CD4-positive, alpha-beta T cell treated with Interleukin-4 for 1 hour (primary cell): Measurements from ENCODE around the gene GNPTAB.
"Not testable (repeated sequence)": the region's sequence is repeated elsewhere in the genome, so short reads cannot be mapped to it uniquely, and the experiment has no call there.

ENCODE experiments used
- DNase-seq, 2 donors: peaks; one replicate each; pipeline ENCODE4 v3.0.0-alpha.2; 2020 to 2022

The GNPTAB gene

DNA sequence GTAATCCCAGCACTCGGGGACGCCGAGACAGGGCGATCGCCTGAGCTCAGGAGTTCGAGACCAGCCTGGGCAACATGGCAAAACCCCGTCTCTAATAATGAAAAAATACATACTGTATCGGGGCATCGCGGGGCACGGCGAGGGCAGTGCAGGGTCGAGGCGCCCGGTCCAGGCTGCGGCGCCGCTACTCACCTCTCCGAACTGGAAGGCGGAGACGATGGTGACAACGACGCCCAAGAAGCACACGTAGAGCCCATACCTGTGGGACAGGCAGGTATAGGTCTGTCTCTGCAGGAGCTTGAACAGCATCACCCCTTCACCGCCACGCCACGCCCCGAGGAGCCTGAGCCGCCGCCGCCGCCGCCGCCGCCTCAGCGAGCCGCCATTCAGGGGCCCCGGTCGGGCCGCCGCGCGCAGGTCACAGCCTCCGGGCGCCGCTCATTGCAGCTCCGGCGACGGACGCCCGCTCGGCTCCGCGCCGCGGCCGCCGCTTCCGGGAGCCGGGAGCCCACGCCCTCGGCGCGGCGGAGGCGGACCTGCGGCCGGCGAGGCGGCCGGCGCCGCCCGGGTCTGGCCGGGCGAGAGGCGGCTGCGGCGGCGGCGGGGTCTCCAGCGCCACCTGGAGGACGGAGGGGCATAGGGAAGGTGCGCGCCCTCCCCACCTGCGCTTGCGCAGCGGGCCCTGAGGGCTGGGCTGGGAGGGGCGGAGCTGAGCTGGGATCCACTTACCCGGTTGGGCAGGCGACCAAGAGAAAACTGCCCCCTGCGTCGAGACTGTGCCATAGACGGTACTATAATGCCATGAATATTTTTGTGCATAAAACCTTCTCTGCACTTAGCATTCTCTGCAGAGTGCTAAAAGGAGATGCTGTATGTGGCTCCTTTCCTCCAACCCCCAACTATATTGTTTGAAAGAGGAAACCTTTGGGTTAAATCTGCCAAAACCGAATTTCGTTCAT lies at the start of gene GNPTAB:
Gene GNPTAB (minus strand): TSS at position 593 of the 959 bp plus-strand sequence. CDS start 284 bp downstream, at position 309.
- DNase-seq, result peak; percentile 96 to 97

DNA sequence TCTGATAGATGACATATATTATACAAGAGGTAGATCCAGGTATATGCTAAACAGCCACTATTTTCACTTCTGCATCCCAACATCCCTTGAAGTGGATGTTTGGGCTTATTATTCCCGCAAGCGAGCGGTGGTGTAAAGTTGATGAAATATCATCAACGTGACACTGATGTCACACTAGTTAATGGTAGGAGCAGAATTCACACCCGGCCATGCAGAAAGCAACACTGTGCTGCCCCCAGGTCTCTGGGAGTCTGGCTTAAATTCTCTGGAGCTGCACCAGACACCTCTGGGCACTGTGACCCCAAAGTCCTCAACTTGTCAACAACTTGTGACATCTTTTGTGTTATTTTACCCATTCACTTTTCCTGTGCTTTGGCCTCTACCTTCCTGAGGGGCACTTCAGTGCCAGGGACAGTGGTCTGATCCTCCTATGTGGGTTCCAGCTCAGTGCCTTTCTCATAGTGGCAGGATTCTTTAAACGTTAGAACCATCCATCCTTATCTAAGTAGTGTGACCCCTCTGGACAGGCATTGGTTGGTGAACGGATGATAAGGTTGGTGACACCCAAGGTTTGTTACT lies 47.6 kb upstream of the GNPTAB start:
- DNase-seq, result peak in 1 of 2 donors; percentile 9

DNA sequence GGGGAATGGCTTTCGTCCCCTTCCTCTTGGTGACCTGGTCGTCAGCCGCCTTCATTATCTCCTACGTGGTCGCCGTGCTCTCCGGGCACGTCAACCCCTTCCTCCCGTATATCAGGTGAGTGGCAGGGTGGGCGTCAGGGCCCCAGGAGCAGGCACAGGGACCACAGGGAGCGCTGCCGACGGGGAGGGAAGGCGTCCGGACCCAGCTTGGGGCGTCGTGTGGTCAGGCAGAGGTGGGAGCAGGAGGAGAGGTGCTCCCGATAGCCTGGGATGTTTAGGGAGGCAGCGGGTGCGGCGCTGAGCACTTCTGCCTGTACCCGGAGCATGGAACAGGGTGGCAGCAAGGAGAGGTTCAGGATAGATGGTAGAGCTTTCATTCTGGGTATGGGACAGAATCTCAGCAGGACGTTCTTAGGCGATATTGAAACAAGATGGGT lies 47.1 kb upstream of the GNPTAB start:
- DNase-seq, result no peak

DNA sequence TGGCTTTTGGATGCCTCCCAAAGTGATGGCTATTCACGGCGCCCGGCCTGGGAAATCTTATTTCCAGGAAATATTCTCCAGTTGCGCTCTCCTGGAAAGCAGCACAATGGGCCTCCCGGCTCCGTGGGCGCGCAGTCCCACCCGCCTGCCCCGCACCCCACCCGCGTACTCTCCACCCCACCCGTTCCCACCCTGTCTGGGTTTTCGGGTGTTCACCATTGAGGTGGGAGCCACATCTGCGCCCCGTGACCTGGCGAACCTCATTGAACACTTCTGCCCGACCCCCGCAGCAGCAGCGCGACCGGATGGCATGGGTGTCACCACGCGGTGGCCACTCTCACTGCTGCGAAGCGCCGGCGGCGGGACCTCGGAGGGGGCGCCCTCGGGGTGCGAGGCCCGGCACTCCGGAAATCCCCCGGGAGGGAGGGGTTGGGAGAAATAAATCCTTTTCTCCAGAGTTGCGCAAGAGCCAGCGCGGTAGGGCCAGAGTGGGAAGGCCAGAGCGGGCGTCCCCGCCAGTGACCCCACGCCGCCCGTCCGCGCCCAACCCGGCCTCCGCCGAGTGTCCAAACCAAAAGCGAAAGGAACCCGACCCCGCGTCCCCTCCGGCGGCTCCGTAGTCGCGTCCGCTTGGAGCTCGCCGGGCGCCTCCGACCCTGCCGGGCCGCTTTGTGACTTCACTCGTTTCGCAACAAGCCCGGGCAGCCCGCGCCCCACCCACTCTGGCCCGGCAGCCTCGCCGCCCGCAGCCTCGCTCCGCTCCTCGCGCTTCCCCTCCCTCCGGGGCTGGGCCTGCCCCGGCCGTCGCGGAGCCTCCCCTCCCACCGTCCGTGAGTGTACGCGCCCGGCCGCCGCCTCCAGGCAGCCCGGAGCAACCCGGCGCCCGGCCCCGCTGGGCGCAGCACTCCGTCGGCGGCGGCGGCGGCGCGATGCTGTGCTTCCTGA lies 46.4 kb upstream of the GNPTAB start, which contains the start of gene DRAM1:
Gene DRAM1 (plus strand): TSS at position 720 of the 945 bp plus-strand sequence. CDS start 210 bp downstream, at position 930.
- peak; percentile 80 to 87 for DNase-seq

DNA sequence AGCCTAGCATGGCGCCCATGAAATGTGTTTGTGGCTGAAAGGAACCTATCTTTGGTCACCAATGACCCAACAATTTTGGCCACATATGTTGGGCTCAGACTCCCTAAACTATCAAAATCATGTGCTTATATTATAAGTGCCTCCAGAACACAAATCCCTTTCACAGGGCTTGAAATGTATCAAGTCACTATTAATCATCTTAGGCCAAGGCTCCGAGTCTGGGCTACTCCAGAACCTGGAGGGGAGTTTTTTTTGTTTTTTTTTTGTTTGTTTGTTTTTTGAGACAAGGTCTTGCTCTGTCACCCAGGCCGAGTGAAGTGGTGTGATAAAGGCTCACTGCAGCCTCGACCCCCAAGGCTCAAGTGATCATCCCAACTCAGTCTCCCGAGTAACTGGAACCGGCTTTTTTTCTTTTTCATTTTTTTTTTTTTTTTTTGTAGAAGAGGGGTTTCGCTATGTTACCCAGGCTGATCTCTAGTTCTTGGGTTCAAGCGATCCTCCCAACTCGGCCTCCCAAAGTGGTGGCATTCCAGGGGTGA lies 45.6 kb upstream of the GNPTAB start:
- DNase-seq, result no peak

DNA sequence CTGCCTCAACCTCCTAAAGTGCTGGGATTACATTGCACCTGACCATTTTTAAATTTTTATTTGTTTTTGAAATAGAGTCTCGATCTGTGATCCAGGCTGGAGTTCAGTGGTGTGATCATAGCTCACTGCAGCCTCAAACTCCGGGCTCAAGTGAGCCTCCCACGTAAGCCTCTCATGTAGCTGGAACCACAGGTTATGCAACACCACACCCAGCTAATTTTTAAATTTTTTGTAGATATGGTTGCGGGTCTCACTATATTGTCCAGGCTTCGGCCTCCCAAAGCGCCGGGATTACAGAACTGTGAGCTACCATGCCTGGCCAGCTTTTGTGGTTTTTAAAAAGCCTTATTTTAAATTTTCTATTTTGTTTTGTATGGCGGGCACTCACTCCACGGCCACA lies 44.4 kb upstream of the GNPTAB start:
- no peak for DNase-seq

DNA sequence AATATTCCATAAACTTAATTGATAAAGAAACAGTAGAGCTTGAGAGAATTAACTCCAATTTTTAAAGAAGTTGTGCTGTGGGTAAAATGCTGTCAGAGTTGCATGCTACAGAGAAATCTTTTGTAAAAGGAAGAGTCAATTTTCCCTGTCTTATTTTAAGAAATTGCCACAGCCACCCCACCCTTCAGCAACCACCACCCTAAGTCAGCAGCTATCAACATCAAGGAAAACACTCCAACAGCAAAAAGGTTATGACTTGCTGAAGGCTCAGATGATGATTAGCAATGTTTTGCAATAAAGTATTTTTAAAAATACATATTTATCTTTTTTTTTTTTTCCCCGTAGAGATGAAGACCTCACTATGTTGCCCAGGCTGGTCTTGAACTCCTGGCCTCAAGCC lies 40.2 kb upstream of the GNPTAB start:
- no peak for DNase-seq

DNA sequence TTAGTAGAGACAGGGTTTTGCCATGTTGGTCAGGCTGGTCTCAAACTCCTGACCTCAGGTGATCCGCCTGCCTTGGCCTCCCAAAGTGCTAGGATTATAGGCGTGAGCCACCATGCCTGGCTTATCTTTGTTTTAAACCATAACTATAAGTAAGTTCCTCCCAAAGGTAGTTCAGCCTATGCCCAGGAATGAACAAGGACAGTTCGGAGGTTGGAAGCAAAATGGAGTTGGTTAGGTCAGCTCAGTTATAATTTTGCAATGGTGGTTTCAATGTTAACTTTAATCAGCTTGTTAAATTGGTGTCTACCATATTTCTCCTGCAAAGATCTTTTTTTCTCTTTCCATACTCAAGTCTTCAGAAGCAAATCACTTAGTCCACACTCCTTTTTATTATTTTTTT lies 36.9 kb upstream of the GNPTAB start:
- not testable (repeated sequence) for DNase-seq

DNA sequence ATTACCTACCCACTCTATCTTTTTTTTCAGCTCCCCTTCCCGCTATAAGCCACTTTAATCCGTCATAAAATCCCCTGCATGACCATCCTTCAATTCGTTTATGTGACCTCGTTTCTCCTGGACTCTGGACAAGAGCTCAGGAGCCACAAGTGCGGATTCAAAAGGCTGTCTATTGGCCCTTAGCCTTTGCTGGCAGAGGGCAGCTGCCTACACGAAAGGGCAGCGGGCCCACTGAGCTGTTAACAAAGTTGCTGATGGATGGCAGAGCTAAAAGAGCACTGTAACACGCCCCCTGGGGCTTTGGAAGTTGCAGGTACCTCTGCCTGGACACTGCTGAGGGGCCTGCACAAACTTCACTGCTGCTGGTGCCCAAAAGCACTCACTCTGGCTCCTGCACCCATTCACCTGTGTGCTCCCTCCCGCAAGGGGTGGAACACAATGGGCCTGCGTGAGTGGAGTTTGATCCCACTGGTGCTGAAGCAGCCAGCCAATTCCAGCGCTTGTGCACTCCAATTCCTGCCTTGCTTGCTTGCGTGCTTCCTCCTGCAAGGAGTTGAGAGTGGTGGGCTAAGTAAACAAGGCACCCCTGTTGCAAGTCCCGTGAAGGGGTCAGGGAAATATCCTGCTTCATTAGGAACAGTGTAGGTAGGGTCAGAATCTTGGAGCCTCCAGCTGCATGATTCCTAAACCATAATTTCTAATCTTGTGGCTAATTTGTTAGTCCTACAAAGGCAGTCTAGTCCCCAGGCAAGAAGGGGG lies 36.0 kb upstream of the GNPTAB start:
- DNase-seq, result no peak

DNA sequence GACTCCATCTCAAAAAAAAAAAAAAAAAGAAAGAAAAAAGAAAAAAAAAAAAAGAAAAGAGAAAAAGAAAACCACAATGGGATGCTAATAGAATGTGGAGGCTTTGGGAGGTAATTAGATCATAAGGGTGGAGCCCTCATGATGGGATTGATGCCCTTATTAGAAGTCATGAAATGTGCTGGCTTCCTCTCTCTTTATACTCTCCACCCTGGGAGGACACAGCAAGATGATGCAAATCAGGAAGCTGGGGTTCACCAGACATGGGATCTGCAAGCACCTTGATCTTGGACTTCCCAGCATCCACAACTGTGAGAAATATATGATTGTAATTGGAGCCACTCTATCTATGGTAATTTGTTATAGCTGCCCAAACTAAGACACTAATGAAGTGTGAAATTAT lies 33.2 kb upstream of the GNPTAB start:
- DNase-seq, result no peak

DNA sequence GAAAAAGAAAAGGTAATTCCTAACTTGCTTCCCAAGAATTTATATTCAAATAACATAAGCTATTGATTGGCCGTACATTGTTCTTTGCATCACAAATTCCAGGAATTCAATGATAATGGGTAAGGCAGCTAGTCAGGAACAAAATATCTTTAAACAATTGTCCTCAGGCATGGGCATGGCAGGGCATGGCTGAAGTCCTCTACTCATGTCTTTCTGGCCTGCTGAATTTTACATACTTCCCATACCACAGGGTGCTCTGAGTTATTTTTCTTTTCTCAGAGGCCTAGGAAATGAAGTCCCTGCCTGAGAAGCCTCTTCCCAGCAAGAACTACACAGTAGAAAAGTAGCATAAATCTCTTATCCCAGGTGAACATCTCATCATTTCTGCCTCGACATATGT lies 31.5 kb upstream of the GNPTAB start:
- no peak for DNase-seq

DNA sequence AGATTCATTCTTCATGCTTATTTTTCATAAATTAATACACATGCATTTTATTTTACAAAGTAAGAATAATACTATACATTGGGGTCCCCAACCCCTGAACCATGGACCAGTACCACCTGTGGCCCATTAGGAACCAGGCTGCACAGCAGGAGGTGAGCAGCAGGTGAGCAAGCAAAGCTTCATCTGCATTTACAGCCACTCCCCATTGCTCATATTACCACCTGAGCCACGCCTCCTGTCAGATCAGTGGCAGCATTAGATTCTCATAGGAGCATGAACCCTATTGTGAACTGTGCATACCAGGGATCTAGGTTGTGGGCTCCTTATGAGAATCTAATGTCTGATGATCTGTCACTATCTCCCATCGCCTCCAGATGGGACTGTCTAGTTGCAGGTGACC lies 30.9 kb upstream of the GNPTAB start:
- DNase-seq, result not testable (repeated sequence)

DNA sequence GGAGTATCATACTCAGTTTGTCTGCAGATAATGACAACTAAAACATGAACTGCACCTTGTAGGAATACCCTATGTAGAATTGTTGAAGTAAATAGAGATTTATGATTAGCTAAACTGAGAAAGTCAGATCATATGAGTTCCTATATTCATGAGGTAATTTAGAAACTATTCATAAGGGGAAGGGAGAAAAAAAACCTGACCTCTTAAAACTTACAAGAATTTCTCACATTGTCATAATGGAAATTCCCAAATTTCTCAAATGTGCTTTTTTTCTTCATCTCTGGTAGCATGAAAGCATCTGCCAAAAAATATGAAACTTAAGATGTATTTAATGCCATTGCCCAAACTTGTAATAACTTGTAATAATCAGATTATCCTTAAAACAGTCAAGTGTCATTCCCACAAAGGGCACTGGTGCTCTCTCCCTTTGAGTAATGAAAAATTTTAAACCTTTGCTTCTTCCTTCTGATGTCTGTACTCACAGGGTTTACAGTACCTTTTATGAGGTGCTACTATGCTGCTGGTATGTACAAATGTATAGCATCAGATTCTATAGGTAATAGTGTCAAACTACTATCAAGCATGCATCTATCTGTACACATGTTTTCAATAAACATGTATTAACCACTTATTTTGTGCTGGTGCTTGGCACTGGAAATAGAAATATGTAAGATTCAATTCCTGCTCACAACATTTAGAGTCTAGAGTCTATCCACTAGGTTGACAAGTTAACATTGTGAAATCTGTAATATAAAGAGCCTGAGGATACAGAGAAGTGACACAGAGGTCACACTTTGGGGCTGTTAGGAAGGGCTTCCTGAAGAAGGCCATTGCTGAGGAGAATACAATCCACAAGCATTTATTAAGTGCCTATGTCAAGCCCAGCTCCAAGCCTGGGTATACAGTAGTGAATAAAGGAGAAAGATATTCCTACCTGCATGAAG lies 29.2 kb upstream of the GNPTAB start:
- no peak for DNase-seq

DNA sequence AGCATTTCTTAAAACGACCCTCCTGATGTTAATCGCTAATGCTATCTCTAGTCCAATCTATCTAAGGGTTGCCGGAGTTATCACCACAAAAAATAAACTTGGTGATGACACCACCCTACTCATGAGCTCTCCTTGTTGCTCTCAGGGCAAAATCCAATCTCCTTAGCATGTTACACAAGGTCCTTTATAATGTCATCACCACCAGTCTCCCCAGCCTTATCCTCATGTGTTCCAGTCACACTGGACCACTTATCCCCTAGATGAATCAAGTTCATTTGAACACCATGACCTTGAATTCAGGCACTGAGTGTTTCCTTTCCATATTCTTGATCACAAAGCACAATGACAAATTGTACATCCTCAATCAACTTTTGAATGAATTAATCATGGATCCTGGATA lies 27.6 kb upstream of the GNPTAB start:
- DNase-seq, result no peak

DNA sequence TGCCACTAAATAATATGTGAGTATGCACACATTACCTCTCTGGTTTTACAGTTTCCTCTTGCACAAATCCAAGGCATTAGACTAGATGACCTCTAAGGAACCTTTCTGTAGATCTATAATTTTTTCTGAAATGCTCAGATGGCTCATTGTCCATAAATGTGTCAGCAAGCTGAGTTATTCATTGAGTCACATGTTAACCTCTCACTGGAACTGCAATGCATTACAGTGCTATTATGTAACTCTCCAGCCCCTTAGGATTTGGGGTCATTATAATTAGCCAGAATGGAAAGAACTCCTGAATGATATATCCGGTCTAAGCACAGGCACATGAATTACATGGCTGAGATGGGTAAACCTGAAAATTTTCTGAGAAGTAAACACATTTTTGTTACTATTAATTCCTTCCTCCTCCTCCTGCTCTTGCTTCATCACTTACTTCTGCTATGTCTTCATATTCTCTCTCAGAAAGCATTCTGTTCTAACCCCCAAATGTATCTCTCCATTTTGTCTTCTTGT lies 26.3 kb upstream of the GNPTAB start:
- DNase-seq, result no peak

DNA sequence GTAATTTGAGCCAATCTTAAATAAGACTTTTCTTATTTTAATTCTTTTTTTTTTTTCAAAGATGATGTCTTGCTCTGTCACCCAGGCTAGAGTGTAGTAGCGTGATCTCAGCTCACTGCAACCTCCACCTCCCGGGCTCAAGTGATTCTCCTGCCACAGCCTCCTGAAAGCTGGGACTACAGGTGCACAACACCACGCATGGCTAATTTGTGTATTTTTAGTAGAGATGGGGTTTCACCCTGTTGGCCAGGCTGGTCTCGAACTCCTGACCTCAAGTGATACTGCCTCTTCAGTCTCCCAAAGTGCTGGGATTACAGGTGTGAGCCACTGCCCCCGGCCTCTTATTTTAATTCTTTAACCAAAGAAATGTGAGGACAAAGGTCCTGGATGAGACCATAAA lies 25.9 kb upstream of the GNPTAB start:
- not testable (repeated sequence) for DNase-seq

DNA sequence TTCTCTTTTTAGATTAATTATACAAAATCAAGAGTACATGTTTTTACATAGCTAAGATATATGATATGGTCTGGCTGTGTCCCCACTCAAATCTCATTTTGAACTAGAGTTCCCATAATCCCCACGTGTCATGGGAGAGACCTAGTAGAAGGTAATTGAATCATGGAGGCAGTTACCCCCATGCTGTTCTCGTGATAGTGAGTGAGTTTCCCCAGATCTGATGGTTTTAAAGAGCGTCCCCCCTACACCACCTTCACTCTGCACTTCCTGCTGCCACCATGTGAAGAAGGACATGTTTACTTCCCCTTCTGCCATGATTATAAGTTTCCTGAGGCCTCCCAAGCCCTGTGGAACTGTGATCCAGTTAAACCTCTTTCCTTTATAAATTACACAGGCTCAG lies 25.2 kb upstream of the GNPTAB start:
- DNase-seq, result no peak

DNA sequence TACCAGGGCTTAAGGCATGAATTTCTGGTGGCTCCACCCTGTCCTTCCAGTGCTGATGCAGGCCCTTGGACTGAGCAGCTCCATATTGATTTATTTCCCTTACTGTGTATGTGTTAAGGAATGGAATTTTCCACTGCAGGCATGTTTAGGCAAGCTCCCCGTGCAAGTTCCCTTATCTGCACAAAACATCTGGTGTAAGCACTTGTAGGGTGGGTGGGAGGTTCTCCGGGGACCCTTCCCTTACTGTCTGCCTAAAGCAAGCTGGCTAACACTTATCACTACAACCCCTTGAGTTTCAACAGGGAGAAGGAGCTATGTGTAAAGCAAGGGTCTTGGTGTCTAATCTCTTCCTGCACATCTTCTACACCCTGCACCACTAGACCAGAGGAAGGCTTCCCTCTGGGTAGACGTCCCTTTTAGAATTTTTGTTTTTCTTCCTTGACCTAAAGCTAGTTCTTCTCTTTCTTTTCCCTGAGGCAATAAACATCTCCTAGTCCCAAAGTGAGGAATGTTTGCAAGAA lies 24.7 kb upstream of the GNPTAB start:
- no peak for DNase-seq

DNA sequence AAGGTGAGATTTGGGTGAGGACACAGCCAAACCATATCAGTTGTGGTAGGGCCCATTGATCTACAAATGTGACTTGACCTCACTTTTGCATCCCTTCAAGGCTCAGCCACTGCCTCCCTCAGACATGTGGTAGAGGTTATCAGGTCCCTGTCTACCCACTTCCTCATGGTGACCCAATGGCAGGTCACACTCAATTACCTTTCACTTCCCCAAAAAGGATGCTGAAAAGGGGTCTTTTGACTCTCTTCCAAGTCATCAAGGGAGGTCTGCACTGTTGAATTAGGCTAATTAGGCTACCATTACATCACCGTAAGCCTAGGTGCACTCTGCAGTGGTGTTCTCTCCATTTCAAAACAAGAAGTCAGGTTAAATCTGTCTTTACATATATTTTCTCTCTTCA lies 24.0 kb upstream of the GNPTAB start:
- no peak for DNase-seq

DNA sequence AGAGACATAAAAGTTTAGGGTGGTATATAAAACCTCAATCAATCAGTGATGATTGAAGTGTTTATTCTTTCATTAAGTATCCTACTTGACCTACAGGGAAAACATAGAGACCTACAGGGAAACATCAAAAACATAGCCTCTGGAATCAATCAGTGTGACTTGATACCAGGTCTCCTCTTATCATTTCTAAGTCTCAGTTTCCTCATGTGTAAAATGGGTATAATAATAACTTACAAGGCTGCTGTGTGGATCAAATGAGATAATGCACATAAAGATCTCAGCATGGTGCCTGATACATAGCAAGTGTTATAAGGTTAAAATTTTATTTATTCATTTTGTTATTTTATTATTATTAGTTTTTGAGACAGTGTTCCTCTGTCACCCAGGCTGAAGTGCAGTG lies 22.2 kb upstream of the GNPTAB start:
- no peak for DNase-seq
